Measurements from ENCODE around the gene TTBK2. TPM values are rescaled to one million over a fixed set of nuclear protein-coding genes. Genes with fewer than 3 reads are reported as not detected.

Gene TTBK2
- total RNA-seq, 4 donors from 2014 or later: 14.5 to 19.5 (median 18.1) TPM

- TF ChIP-seq, protein P1, sequence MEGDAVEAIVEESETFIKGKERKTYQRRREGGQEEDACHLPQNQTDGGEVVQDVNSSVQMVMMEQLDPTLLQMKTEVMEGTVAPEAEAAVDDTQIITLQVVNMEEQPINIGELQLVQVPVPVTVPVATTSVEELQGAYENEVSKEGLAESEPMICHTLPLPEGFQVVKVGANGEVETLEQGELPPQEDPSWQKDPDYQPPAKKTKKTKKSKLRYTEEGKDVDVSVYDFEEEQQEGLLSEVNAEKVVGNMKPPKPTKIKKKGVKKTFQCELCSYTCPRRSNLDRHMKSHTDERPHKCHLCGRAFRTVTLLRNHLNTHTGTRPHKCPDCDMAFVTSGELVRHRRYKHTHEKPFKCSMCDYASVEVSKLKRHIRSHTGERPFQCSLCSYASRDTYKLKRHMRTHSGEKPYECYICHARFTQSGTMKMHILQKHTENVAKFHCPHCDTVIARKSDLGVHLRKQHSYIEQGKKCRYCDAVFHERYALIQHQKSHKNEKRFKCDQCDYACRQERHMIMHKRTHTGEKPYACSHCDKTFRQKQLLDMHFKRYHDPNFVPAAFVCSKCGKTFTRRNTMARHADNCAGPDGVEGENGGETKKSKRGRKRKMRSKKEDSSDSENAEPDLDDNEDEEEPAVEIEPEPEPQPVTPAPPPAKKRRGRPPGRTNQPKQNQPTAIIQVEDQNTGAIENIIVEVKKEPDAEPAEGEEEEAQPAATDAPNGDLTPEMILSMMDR (IDR thresholded peaks at IDR 0.05; ENCODE audit: low read depth): no peak
Observed at GRCh38 chr15:42749266-42749665, 171.3 kb downstream of the TTBK2 start.

DNA sequence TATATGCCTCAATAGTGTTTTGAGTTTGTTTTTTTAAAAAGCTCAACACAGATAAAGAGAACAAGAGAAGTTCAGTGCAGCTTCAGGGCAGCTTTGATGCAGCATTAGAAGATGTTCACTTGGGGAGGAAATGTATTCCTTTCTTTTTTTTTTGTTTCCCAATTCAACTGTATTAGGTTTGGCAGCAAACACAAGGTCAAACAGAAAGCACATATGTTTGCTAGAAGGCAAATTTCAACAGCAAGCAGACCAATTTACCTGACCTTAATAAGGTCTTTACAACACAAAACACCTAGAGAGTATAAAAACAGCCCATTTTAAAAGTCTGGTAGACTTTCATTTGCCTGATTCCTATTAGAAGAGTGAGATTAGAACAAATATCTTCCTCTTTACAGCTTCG is 176.4 kb downstream of the TTBK2 start:
- TF ChIP-seq, protein P1 (IDR thresholded peaks at IDR 0.05; ENCODE audit: low read depth): no peak

DNA sequence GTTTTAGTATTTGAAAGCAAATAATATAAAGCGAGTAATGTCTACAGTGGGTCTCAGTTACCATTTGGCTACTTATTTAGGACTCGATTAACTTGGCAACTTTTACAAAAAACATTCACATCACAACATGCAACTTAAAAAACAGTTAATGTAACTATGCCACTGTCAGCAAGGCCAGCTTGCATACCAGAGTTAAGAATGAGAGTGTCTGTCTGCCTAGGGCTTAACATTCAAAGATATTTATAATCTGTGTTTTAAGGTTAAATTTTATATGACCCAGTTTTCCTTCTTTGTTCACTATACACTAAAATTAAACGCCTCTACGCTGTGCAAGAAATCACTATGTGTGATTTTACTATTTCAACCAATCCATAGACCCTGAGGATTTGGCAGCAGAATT is 178.4 kb downstream of the TTBK2 start:
- TF ChIP-seq, protein P1 (IDR thresholded peaks at IDR 0.05; ENCODE audit: low read depth): no peak

DNA sequence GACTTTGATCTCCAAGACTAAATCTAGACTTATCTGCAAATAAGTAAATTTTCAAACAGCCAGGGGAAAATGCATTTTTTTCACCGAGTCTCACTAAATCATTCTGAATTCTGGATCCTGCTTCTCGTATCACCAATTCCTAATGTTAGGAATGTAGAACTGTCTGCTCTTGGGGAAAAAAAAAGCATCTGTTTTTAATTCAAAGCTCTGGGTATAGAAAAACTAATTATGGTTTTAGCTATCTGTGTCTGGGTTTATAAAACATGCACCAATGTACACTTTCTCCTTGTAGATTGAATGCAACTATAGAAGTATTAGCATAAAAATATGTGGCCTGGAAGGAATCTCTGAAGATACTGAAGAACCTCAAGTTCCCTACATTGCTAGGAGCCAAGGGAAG is 178.9 kb downstream of the TTBK2 start:
- TF ChIP-seq, protein P1 (IDR thresholded peaks at IDR 0.05; ENCODE audit: low read depth): no peak

DNA sequence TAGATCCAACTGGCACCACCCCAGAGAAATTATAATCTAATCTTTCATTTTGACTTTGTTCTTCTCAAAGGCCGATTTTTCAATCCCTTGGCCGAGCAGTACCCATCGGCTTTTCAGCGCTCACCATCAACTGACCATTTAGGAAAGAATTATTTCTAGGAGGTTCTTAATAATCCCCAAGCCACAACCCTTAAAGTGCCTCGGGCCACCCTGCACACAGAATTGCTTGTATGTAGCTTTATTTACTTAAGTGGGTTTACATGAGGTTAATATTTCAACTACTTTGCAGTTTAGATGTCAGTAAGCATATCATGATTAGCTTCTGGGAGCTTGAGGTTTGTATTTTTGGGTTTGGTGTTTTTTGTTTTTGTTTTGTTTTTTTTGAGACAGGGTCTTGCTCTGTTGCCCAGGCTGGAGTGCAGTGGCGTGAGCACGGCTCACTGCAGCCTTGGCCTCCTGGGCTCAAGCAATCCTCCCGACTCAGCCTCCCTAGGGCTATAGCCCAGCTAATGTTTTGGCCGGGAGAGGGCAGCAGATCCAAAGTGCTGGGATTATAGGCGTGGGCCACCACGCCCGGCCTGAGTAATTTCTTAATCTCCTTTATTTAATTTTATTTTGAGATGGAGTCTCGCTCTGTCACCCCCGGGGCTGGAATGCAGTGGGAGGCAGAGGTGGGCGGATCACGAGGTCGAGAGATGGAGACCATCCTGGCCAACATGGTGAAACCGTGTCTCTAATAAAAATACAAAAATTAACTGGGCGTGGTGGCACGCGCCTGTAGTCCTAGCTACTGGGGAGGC is 182.8 kb downstream of the TTBK2 start:
- TF ChIP-seq, protein P1 (IDR thresholded peaks at IDR 0.05; ENCODE audit: low read depth): no peak

DNA sequence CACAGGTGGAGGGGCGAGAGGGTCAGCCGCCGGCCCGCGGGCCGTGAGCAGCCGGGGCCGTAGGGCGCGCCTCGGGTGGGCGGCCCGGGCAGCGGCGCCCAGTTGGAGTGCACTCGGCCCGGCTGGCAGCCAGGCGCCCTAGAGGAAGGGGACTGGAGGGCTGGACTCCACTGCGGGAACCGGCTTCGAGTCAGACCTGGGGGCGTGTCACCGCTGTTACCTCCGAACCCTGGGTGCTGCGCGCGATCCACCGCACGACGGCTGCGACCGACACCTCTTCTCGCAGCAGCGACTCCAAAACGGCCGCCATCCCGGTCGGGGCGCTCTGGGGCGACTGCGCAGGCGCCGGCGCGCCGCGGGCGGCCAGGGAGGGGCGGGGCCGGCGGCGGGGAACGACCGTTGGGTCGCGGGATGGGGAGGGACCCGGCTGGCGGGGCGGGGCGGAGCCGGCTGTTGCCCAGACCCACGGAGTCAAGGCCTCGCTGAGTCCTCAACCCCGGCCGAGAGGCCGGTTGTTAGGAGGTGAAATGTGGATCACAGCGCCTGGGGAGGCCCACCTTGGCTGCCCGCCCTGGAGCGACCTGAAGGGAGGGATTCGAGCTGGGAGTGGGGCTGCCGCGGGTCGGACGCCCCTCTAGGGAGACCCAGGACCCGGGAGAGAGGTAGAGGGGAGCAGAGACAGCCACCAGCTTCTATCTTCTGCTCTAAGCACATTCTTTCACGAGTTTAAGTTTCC is 183.6 kb downstream of the TTBK2 start, which contains the start of gene CDAN1:
Gene CDAN1, minus strand, starts transcription at position 336 of the 736 bp plus-strand sequence. Its CDS starts 26 bp downstream, at position 310.
- TF ChIP-seq, protein P1 (IDR thresholded peaks at IDR 0.05; ENCODE audit: low read depth): no peak

DNA sequence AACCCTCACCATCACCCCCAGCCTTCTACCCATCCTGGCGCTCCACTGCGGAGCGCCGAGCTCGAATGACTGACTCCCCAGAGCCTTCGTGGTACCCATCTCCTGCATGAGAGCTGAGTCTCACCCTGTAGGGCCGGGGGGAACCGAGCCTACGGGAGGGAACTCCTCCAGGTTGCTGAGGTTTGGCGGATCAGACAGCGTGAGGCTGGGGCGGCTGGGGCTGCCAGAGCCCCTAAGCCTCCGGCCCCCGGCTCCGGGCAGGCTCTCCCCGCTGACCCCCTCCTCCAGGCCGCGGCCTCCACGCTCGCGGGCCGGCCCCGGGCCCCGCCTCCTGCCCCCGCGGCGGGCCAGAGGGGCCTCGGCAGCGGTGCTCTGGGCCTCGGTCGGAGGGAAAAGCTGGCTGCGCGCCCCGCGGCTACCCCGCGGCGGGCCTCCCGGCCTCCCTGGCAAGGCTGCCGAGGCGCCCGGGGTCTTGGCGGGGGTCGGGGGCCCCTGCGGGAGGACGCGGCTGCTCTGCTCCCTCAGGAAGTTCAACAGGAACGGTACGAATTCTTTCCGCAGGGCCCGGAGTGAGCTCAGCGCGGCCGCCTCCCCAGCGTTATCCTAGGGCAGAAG is 184.3 kb downstream of the TTBK2 start:
- TF ChIP-seq, protein P1 (IDR thresholded peaks at IDR 0.05; ENCODE audit: low read depth): no peak
